NCI-H146 (cell line): ENCODE results near the gene EAF1.
"Not testable (repeated sequence)": the region's sequence is repeated elsewhere in the genome, so short reads cannot be mapped to it uniquely, and the experiment has no call there.

ENCODE experiments used
- DNase-seq: peaks from one replicate; lab custom pipeline; 2025; lab: John Stamatoyannopoulos, UW

EAF1 gene

GRCh38 chr3:15452156-15452555 lies 24.8 kb downstream of the EAF1 start:
- DNase-seq = no peak

GRCh38 chr3:15452961-15453360 lies 25.6 kb downstream of the EAF1 start:
- no peak for DNase-seq

GRCh38 chr3:15453501-15453900 lies 26.1 kb downstream of the EAF1 start:
- no peak for DNase-seq

GRCh38 chr3:15453991-15454625 lies 26.7 kb downstream of the EAF1 start:
- no peak for DNase-seq

- no peak for DNase-seq
Observed at GRCh38 chr3:15454965-15455364, 27.6 kb downstream of the EAF1 start.

GRCh38 chr3:15455756-15456155 lies 28.4 kb downstream of the EAF1 start:
- DNase-seq = no peak

GRCh38 chr3:15456321-15456720 lies 28.9 kb downstream of the EAF1 start:
- DNase-seq = no peak

- not testable (repeated sequence) for DNase-seq
Observed at GRCh38 chr3:15456915-15457314, 29.5 kb downstream of the EAF1 start.

- no peak for DNase-seq
Observed at GRCh38 chr3:15458212-15458780, 30.9 kb downstream of the EAF1 start.

GRCh38 chr3:15460891-15461531 lies 33.6 kb downstream of the EAF1 start:
- DNase-seq = no peak

- no peak for DNase-seq
Observed at GRCh38 chr3:15462451-15462850, 35.1 kb downstream of the EAF1 start.

- no peak for DNase-seq
Observed at GRCh38 chr3:15465876-15466585, 38.6 kb downstream of the EAF1 start.

GRCh38 chr3:15467227-15468181 lies 40.1 kb downstream of the EAF1 start:
- DNase-seq = no peak

GRCh38 chr3:15470261-15470660 lies 42.9 kb downstream of the EAF1 start:
- no peak for DNase-seq

- DNase-seq = no peak
Observed at GRCh38 chr3:15470849-15471248, 43.5 kb downstream of the EAF1 start.

- DNase-seq = no peak
Observed at GRCh38 chr3:15471861-15472260, 44.5 kb downstream of the EAF1 start.

- no peak for DNase-seq
Observed at GRCh38 chr3:15475161-15475560, 47.8 kb downstream of the EAF1 start.

- DNase-seq = no peak
Observed at GRCh38 chr3:15476378-15476777, 49.0 kb downstream of the EAF1 start.

GRCh38 chr3:15477951-15478639 lies 50.7 kb downstream of the EAF1 start:
- DNase-seq = peak; percentile 35

GRCh38 chr3:15478640-15478979 lies 51.2 kb downstream of the EAF1 start:
- no peak for DNase-seq
